Dermis microvascular lymphatic vessel endothelial cell (primary cell): ENCODE data around the gene BLVRB. TPM values are rescaled to one million over a fixed set of nuclear protein-coding genes. Genes with fewer than 3 reads are reported as not detected.
"Not testable (repeated sequence)": the region's sequence is repeated elsewhere in the genome, so short reads cannot be mapped to it uniquely, and the experiment has no call there.

Experiments
- DNase-seq, 2 donors: peaks; one replicate each; pipeline versions ENCODE4 v3.0.0 to v3.0.0-alpha.2; 2010; ENCODE audit warnings: low read depth in 2 of 2
- total RNA-seq: library from RNA; depleted of rRNA; stranded (reverse); fragments of >200 nt; gene quantifications from 2 replicates; pipeline ENCODE4 v1.2.1, GENCODE V29; 2014

The BLVRB gene
- total RNA-seq, 1 donor from 2014 or later: 39.8 TPM

- DNase-seq: no peak
These were observed 20.5 kb upstream of the BLVRB start for GRCh38 chr19:40486017-40486416.

GRCh38 chr19:40475878-40476644, 10.5 kb upstream of the BLVRB start:
- peak in 1 of 2 donors; percentile 9 for DNase-seq

- DNase-seq: no peak
These were observed 9.2 kb upstream of the BLVRB start for GRCh38 chr19:40474737-40475136.

- no peak for DNase-seq
These were observed 7.0 kb upstream of the BLVRB start for GRCh38 chr19:40472516-40472915.

- no peak for DNase-seq
These were observed 5.6 kb upstream of the BLVRB start for GRCh38 chr19:40471111-40471510.

GRCh38 chr19:40469011-40469410, 3.5 kb upstream of the BLVRB start:
- DNase-seq: no peak

- DNase-seq: no peak
These were observed 1.6 kb upstream of the BLVRB start, which contains the start of gene SPTBN4 for GRCh38 chr19:40466985-40467734. Gene SPTBN4 (plus strand): TSS chr19:40467001. CDS start chr19:40472622, 5,621 bp downstream.

GRCh38 chr19:40466219-40466984, 857 bp upstream of the BLVRB start:
- peak in 1 of 2 donors; percentile 7 for DNase-seq

GRCh38 chr19:40465025-40465556, 454 bp downstream of the BLVRB start:
- peak in 1 of 2 donors; percentile 37 for DNase-seq

- peak; percentile 78 to 89 for DNase-seq
These were observed 1.2 kb downstream of the BLVRB start for GRCh38 chr19:40464059-40465024.

- not testable (repeated sequence) for DNase-seq
These were observed 1.9 kb downstream of the BLVRB start for GRCh38 chr19:40463587-40464037.

GRCh38 chr19:40461669-40462221, 3.8 kb downstream of the BLVRB start:
- DNase-seq: no peak

GRCh38 chr19:40460185-40460584, 5.4 kb downstream of the BLVRB start:
- no peak for DNase-seq

- no peak for DNase-seq
These were observed 7.0 kb downstream of the BLVRB start for GRCh38 chr19:40458597-40458974.

- DNase-seq: no peak
These were observed 7.5 kb downstream of the BLVRB start for GRCh38 chr19:40457953-40458596.

- no peak for DNase-seq
These were observed 8.5 kb downstream of the BLVRB start for GRCh38 chr19:40457048-40457447.

- not testable (repeated sequence) for DNase-seq
These were observed 11.6 kb downstream of the BLVRB start for GRCh38 chr19:40453943-40454342.

GRCh38 chr19:40453151-40453735, 12.3 kb downstream of the BLVRB start:
- no peak for DNase-seq

GRCh38 chr19:40452016-40452415, 13.5 kb downstream of the BLVRB start:
- DNase-seq: no peak
